HepG2 (cell line): Measurements from ENCODE around the gene GLB1L3. TPM values are rescaled to one million over a fixed set of nuclear protein-coding genes. Genes with fewer than 3 reads are reported as not detected.

Experiments
- ATAC-seq: fragments of 200-7000 bp; cut with Tn5 transposase; 3 replicates; pipeline ENCODE4 v1.9.1; 2020; ENCODE audit warnings: mild to moderate bottlenecking, moderate library complexity
- BruUV-seq: library from RNA; stranded (reverse); fragments of 400-500 nt; replicated peaks from 2 replicates; lab custom pipeline; 2021; lab: Mats Ljungman, UMichigan
- CTCF ChIA-PET: fragments of 300-600 bp; formaldehyde crosslinking; extraction: SDS; loops from one replicate; lab custom pipeline; 2021; ENCODE audit warnings: low total read pairs, inconsistent platforms, low intra/inter-chr PET ratio; lab: Yijun Ruan, JAX
- POLR2A ChIA-PET: fragments of 350-600 bp; sonication (Branson Sonifier 250); formaldehyde crosslinking; loops from one replicate; lab custom pipeline; 2020; ENCODE audit warnings: antibody characterized with exemption, inconsistent platforms; lab: Yijun Ruan, JAX
- DNase-seq: peaks from one replicate; pipeline ENCODE4 v3.0.0-alpha.2; 2015; ENCODE audit warnings: low spot score
- FAIRE-seq: peaks from 3 replicates; lab custom pipeline; 2011; peaks lifted over from hg19 to GRCh38; lab: Jason Lieb, UNC
- H2AFZ ChIP-seq: one replicate; pipeline ENCODE4 v1.6.1; 2011; ENCODE audit warnings: low read length, inconsistent platforms
- H3K27ac ChIP-seq: fragments of 300-600 bp; 3 replicates; pipeline ENCODE4 v1.8.0; 2011; ENCODE audit warnings: mixed run types, mild to moderate bottlenecking, mixed read lengths, low read length, inconsistent platforms; ENCODE audit not compliant: insufficient read depth; ENCODE audit errors: extremely low read length
- H3K27me3 ChIP-seq, 2 experiments: fragments of 200-600 bp in 1 of 2; 2 replicates in 1 of 2; 3 replicates in 1 of 2; pipeline versions ENCODE4 v1.6.0 to v1.8.0; 2011; ENCODE audit warnings: low read length in 2 of 2, mild to moderate bottlenecking in 2 of 2, moderate library complexity in 2 of 2, inconsistent platforms in 1 of 2; ENCODE audit not compliant: insufficient read depth in 2 of 2, control insufficient read depth in 1 of 2
- H3K36me3 ChIP-seq, 2 experiments: fragments of 200-600 bp in 1 of 2; replicated peaks in 1 of 2; 2 replicates in 1 of 2; 3 replicates in 1 of 2; pipeline versions ENCODE4 v1.5.1 to v1.8.0; 2011; ENCODE audit warnings: low read length in 2 of 2, inconsistent platforms in 1 of 2; ENCODE audit not compliant: insufficient read depth in 2 of 2, control insufficient read depth in 1 of 2
- H3K4me1 ChIP-seq: 2 replicates; pipeline ENCODE4 v1.5.1; 2012; ENCODE audit warnings: low read length, inconsistent platforms; ENCODE audit not compliant: insufficient read depth
- H3K4me2 ChIP-seq: 2 replicates; pipeline ENCODE4 v1.6.0; 2011; ENCODE audit warnings: low read depth, low read length, inconsistent platforms
- H3K4me3 ChIP-seq, 3 experiments: fragments of 200-600 bp in 1 of 3; sonication (generic), shearing (Covaris generic) in 1 of 3; replicated peaks in 1 of 3; 2 replicates each; pipeline ENCODE4 v1.5.1; 2011 to 2016; ENCODE audit warnings: low read length in 3 of 3, inconsistent platforms in 2 of 3, low read depth in 2 of 3, mild to moderate bottlenecking in 2 of 3, control low read depth in 1 of 3, mixed read lengths in 1 of 3; ENCODE audit not compliant: insufficient read depth in 1 of 3
- H3K79me2 ChIP-seq: one replicate; pipeline ENCODE4 v1.6.1; 2011; ENCODE audit warnings: low read length, inconsistent platforms; ENCODE audit not compliant: insufficient read depth
- H3K9ac ChIP-seq: 2 replicates; pipeline ENCODE4 v1.6.0; 2011; ENCODE audit warnings: mild to moderate bottlenecking, low read depth, low read length, inconsistent platforms; ENCODE audit not compliant: insufficient read depth
- H3K9me3 ChIP-seq: 2 replicates; pipeline ENCODE4 v1.5.1; 2012; ENCODE audit warnings: mild to moderate bottlenecking, low read length
- H4K20me1 ChIP-seq: 2 replicates; pipeline ENCODE4 v1.6.0; 2011; ENCODE audit warnings: inconsistent platforms, mild to moderate bottlenecking, low read length, moderate library complexity; ENCODE audit not compliant: insufficient read depth
- CEBPG ChIP-seq: IDR thresholded peaks from 2 replicates; pipeline ENCODE4 v1.6.1; 2016
- DBP ChIP-seq: sonication (generic); formaldehyde crosslinking; IDR thresholded peaks from 2 replicates; pipeline ENCODE4 v1.4.0; 2020; ENCODE audit warnings: missing genetic modification reagents; ENCODE audit errors: not compliant biosample characterization
- MEIS1 ChIP-seq: sonication (generic); formaldehyde crosslinking; IDR thresholded peaks from 2 replicates; pipeline ENCODE4 v1.9.0; 2021; ENCODE audit warnings: mild to moderate bottlenecking, missing genetic modification reagents, moderate library complexity, borderline replicate concordance
- MLLT10 ChIP-seq: sonication (generic); formaldehyde crosslinking; IDR thresholded peaks from 2 replicates; pipeline ENCODE4 v1.4.0; 2020; ENCODE audit warnings: missing genetic modification reagents
- PHF5A ChIP-seq: IDR thresholded peaks from one replicate; pipeline ENCODE4 v1.6.1; 2018; ENCODE audit warnings: low read depth, missing genetic modification reagents; ENCODE audit not compliant: unreplicated experiment
- RFX1 ChIP-seq: fragments of 450-650 bp; IDR thresholded peaks from 2 replicates; pipeline ENCODE4 v1.6.1; 2017
- ZFAT ChIP-seq: sonication (generic); formaldehyde crosslinking; conservative IDR thresholded peaks from 2 replicates; pipeline ENCODE4 v1.8.1; 2023; ENCODE audit warnings: missing genetic modification reagents, inconsistent platforms
- ZGPAT ChIP-seq: IDR thresholded peaks from 2 replicates; pipeline ENCODE4 v1.6.1; 2016; ENCODE audit warnings: mild to moderate bottlenecking
- ZNF264 ChIP-seq: sonication (generic); formaldehyde crosslinking; IDR thresholded peaks from 2 replicates; pipeline ENCODE4 v1.4.0; 2020; ENCODE audit warnings: missing genetic modification reagents
- ZNF460 ChIP-seq: sonication (generic); formaldehyde crosslinking; IDR thresholded peaks from 2 replicates; pipeline ENCODE4 v1.5.1; 2020; ENCODE audit warnings: missing genetic modification reagents, mild to moderate bottlenecking, borderline replicate concordance
- ZNF737 ChIP-seq: sonication (generic); formaldehyde crosslinking; IDR thresholded peaks from 2 replicates; pipeline ENCODE4 v1.5.0; 2020; ENCODE audit warnings: missing genetic modification reagents, mild to moderate bottlenecking, borderline replicate concordance
- ZNF776 ChIP-seq: sonication (generic); formaldehyde crosslinking; IDR thresholded peaks from 2 replicates; pipeline ENCODE4 v1.4.0; 2020; ENCODE audit warnings: mild to moderate bottlenecking, missing genetic modification reagents
- ZNF784 ChIP-seq: sonication (generic); formaldehyde crosslinking; IDR thresholded peaks from 2 replicates; pipeline ENCODE4 v1.5.1; 2020; ENCODE audit warnings: missing genetic modification reagents, mild to moderate bottlenecking, borderline replicate concordance
- WGBS: methylation state at CpG from one replicate; pipeline ENCODE4 v1.1.6; 2017; ENCODE audit warnings: low lambda C conversion rate; 5-methylcytosine and 5-hydroxymethylcytosine counted together
- in situ Hi-C: cut with HindIII; loops from 2 replicates; pipeline ENCODE4 v1.10.0; 2017; ENCODE audit warnings: low pct_unique_long_range_greater_than_20kb; ENCODE audit not compliant: extremely low pct_ligation_motif_present
- intact Hi-C: fragments of 100-400 bp; cut with micrococcal nuclease; formaldehyde crosslinking; loops from one replicate; pipeline ENCODE4 v1.10.0; 2022; ENCODE audit not compliant: unreplicated experiment
- polyA plus RNA-seq, 8 experiments: library from polyadenylated mRNA; depleted of rRNA in 3 of 8; stranded (reverse) in 7 of 8; unstranded in 1 of 8; fragments of >200 nt; fragmentation: Illumina TruSeq in 4 of 8; extraction: Trizol in 4 of 8; gene quantifications; 2 replicates each; pipeline versions ENCODE4 v1.2.1 to v1.2.3, GENCODE V29; 2011 to 2016; ENCODE audit warnings: low read depth in 4 of 8, missing spikeins in 1 of 8, mixed read lengths in 1 of 8; ENCODE audit not compliant: insufficient read depth in 1 of 8
- total RNA-seq, 5 experiments: library from RNA; depleted of rRNA; stranded (reverse); fragments of >200 nt; fragmentation: Illumina TruSeq; extraction: Trizol; gene quantifications; 2 replicates each; pipeline ENCODE4 v1.2.3, GENCODE V29; 2016; ENCODE audit warnings: low read depth in 1 of 5
- TF ChIP-seq, protein P1 (sequence below): sonication (generic); formaldehyde crosslinking; IDR thresholded peaks from 2 replicates; pipeline ENCODE4 v1.4.0; 2020; ENCODE audit warnings: mild to moderate bottlenecking, missing genetic modification reagents, borderline replicate concordance

GLB1L3 gene
- total and polyA plus RNA-seq, 2 of the 13 experiments (the other 11 are each of a cell fraction or from before 2014, with no cell fraction given) = not detected

GRCh38 chr11:134226806-134227325 lies 49.3 kb upstream of the GLB1L3 start:
- Histone ChIP-seq H3K9ac (no peak overlapping the region), H2AFZ (no peak overlapping the region), H3K36me3 (peaks cover 2 to 3% of the 10 kb centered on the region in 2 experiments; a peak in 2 of 5 replicates), H3K4me1 (peaks cover 39% of the 10 kb centered on the region), H3K9me3 (no peaks in the 10 kb centered on the region), H3K4me2 (0 out of 2 replicates have a peak overlapping the region, but pooled peaks have one; percentile 97)
- POLR2A ChIA-PET = interaction anchor here (1.3 kb wide), 1 partner anchor 27 kb away, joined by 3 read pairs; the partner anchor contains the start of gene ACAD8
- CTCF ChIA-PET = no interaction called here
- BruUV-seq = TSS peak; percentile 42
- 97% methylated on average over 5 of the region's 5 CpGs for WGBS
- intact Hi-C loops (no loop called here), in situ Hi-C loops (no loop called here)
- TF ChIP-seq ZNF776 (no peak), ZNF460 (no peak), DBP (no peak), ZFAT (CRISPR knock-in tag) (no peak), MEIS1 (CRISPR knock-in tag) (no peak), PHF5A (CRISPR knock-in tag) (no peak), CEBPG (CRISPR knock-in tag) (no peak)
- TF ChIP-seq, all 625 proteins: peak for 0
- H3K27me3 ChIP-seq = no peaks in the 10 kb centered on the region
- no peaks in the 10 kb centered on the region for H4K20me1 ChIP-seq
- FAIRE-seq (no peak), ATAC-seq (no peak), DNase-seq (no peak)
- no peak overlapping the region for H3K27ac ChIP-seq
- H3K79me2 ChIP-seq = peaks cover 44% of the 10 kb centered on the region
- no peak overlapping the region for H3K4me3 ChIP-seq

GRCh38 chr11:134228625-134229024 lies 47.6 kb upstream of the GLB1L3 start:
- Histone ChIP-seq H3K4me1 (peaks cover 34% of the 10 kb centered on the region), H3K9ac (no peak overlapping the region), H3K36me3 (peaks cover 2 to 3% of the 10 kb centered on the region in 2 experiments; a peak in 2 of 5 replicates), H3K4me2 (no peak overlapping the region), H3K27me3 (no peaks in the 10 kb centered on the region), H2AFZ (no peak overlapping the region), H3K79me2 (peaks cover 27% of the 10 kb centered on the region), H3K9me3 (no peaks in the 10 kb centered on the region), H4K20me1 (no peaks in the 10 kb centered on the region), H3K4me3 (no peak overlapping the region), H3K27ac (no peak overlapping the region)
- intact Hi-C loops = no loop called here
- ChIA-PET CTCF (no interaction called here), POLR2A (no interaction called here)
- BruUV-seq = no TSS peak
- FAIRE-seq (no peak), DNase-seq (no peak), ATAC-seq (no peak)
- 95% methylated on average over 6 of the region's 6 CpGs for WGBS
- in situ Hi-C loops = no loop called here
- TF ChIP-seq, protein P1, sequence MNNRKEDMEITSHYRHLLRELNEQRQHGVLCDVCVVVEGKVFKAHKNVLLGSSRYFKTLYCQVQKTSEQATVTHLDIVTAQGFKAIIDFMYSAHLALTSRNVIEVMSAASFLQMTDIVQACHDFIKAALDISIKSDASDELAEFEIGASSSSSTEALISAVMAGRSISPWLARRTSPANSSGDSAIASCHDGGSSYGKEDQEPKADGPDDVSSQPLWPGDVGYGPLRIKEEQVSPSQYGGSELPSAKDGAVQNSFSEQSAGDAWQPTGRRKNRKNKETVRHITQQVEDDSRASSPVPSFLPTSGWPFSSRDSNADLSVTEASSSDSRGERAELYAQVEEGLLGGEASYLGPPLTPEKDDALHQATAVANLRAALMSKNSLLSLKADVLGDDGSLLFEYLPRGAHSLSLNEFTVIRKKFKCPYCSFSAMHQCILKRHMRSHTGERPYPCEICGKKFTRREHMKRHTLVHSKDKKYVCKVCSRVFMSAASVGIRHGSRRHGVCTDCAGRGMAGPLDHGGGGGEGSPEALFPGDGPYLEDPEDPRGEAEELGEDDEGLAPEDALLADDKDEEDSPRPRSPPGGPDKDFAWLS (CRISPR knock-in tag) = no peak
- TF ChIP-seq ZNF264 (CRISPR knock-in tag) = no peak
- no peak for TF ChIP-seq ZNF737 (CRISPR knock-in tag)
- TF ChIP-seq ZGPAT (CRISPR knock-in tag) = no peak
- TF ChIP-seq MLLT10 (CRISPR knock-in tag) = no peak
- no peak for TF ChIP-seq RFX1
- TF ChIP-seq ZNF784 (CRISPR knock-in tag) = no peak
